OCI-LY7 (cell line): Measurements from ENCODE around the gene DPYSL4. TPM values are rescaled to one million over a fixed set of nuclear protein-coding genes. Genes with fewer than 3 reads are reported as not detected.

Experiments
- BruUV-seq: library from RNA; stranded (reverse); fragments of 400-500 nt; replicated peaks from 2 replicates; lab custom pipeline; 2021; lab: Mats Ljungman, UMichigan
- CTCF ChIA-PET: fragments of 300-600 bp; sonication (Branson Sonifier 250); formaldehyde crosslinking; loops from one replicate; lab custom pipeline; 2022; ENCODE audit warnings: antibody characterized with exemption; ENCODE audit not compliant: unreplicated experiment; lab: Charles Lee
- POLR2A ChIA-PET: fragments of 300-600 bp; sonication (Branson Sonifier 250); formaldehyde crosslinking; loops from one replicate; lab custom pipeline; 2022; ENCODE audit warnings: antibody characterized with exemption; lab: Charles Lee
- DNase-seq: peaks from one replicate; pipeline ENCODE4 v3.0.0-alpha.2; 2015; ENCODE audit warnings: low spot score
- H2AFZ ChIP-seq: fragments of 200-600 bp; sonication (generic), shearing (Covaris generic); 2 replicates; pipeline ENCODE4 v1.6.1; 2014; ENCODE audit warnings: mild to moderate bottlenecking, antibody characterized with exemption, low read length, moderate library complexity
- H3K27ac ChIP-seq: fragments of 200-600 bp; sonication (generic); 2 replicates; pipeline ENCODE4 v1.5.1; 2014; ENCODE audit warnings: mixed run types, low read depth, mild to moderate bottlenecking, moderate library complexity, low read length, inconsistent platforms; ENCODE audit not compliant: poor library complexity, severe bottlenecking
- H3K36me3 ChIP-seq: fragments of 200-600 bp; sonication (generic); 2 replicates; pipeline ENCODE4 v1.6.1; 2014; ENCODE audit warnings: mild to moderate bottlenecking, antibody characterized with exemption, low read length, moderate library complexity, mixed read lengths; ENCODE audit not compliant: insufficient read depth
- H3K4me1 ChIP-seq: fragments of 200-600 bp; sonication (generic); 2 replicates; pipeline ENCODE4 v1.5.1; 2014; ENCODE audit warnings: mild to moderate bottlenecking, low read length; ENCODE audit not compliant: insufficient read depth, poor library complexity, severe bottlenecking
- H3K4me2 ChIP-seq: fragments of 200-600 bp; sonication (generic); 2 replicates; pipeline ENCODE4 v1.6.1; 2014; ENCODE audit warnings: mild to moderate bottlenecking, low read length
- H3K4me3 ChIP-seq: fragments of 200-600 bp; sonication (generic); 2 replicates; pipeline ENCODE4 v1.5.1; 2014; ENCODE audit warnings: mild to moderate bottlenecking, low read depth, low read length; ENCODE audit not compliant: poor library complexity, severe bottlenecking
- H3K79me2 ChIP-seq: fragments of 200-600 bp; sonication (generic); 2 replicates; pipeline ENCODE4 v1.6.1; 2016; ENCODE audit warnings: low read depth, mild to moderate bottlenecking, low read length, moderate library complexity, mixed read lengths; ENCODE audit not compliant: insufficient read depth
- H3K9me2 ChIP-seq: fragments of 200-600 bp; sonication (generic); 2 replicates; pipeline ENCODE4 v1.6.1; 2016; ENCODE audit warnings: mild to moderate bottlenecking, low read length, mixed read lengths; ENCODE audit not compliant: insufficient read depth
- H3K9me3 ChIP-seq: fragments of 200-600 bp; sonication (generic); 2 replicates; pipeline ENCODE4 v1.6.1; 2014; ENCODE audit warnings: mild to moderate bottlenecking, mixed run types, low read length, mixed read lengths
- H4K20me1 ChIP-seq: fragments of 200-600 bp; sonication (generic); 2 replicates; pipeline ENCODE4 v1.6.1; 2014; ENCODE audit warnings: mild to moderate bottlenecking, antibody characterized with exemption, low read length, moderate library complexity, mixed read lengths; ENCODE audit not compliant: insufficient read depth
- EZH2phosphoT487 ChIP-seq: fragments of 200-600 bp; sonication (generic); IDR thresholded peaks from 2 replicates; pipeline ENCODE4 v1.6.1; 2018; ENCODE audit warnings: low read depth, borderline replicate concordance, mild to moderate bottlenecking, mixed run types, antibody characterized with exemption, low read length, moderate library complexity, mixed read lengths
- intact Hi-C: fragments of 100-400 bp; cut with micrococcal nuclease; formaldehyde crosslinking; loops from one replicate; pipeline ENCODE4 v1.10.0; 2022; ENCODE audit not compliant: unreplicated experiment
- total RNA-seq, 2 experiments: library from RNA; depleted of rRNA in 1 of 2; stranded (reverse); fragments of >200 nt in 1 of 2; shearing (Covaris generic) in 1 of 2; gene quantifications; 2 replicates each; pipeline ENCODE4 v1.2.3, GENCODE V29; 2014 to 2022
- TF ChIP-seq, protein P1 (sequence below): fragments of 200-600 bp; sonication (generic); conservative IDR thresholded peaks from 2 replicates; pipeline ENCODE4 v1.5.1; 2014; ENCODE audit warnings: mild to moderate bottlenecking, antibody characterized with exemption, low read length, moderate library complexity, mixed read lengths

The DPYSL4 gene
- total RNA-seq, 2 experiments from 2014 or later: not detected

DNA sequence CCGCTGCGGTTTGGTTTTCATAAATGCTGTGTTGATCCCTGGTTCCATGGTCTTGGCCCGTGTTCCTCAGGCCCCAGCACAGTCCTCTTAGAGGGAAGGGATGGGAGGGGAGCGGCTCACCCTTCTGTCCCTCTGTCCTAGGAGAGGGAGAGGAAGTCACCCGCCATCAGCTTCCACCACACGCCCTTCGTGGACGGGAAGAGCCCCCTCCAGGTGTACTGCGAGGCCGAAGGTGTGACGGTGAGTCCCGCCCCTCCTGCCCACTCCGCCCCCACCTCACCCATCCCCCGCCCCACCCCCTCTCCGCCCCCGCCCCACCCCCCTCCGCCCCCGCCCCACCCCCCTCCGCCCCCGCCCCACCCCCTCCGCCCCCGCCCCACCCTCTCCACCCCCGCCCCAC is 37.5 kb upstream of the DPYSL4 start:
- no peak overlapping the region for H3K27ac ChIP-seq
- H3K9me2 ChIP-seq: no peaks in the 10 kb centered on the region
- intact Hi-C loops: loop anchor here (10.0 kb wide), 1 partner anchor 164 kb away; the partner anchor contains the start of gene BNIP3
- H4K20me1 ChIP-seq: no peaks in the 10 kb centered on the region
- H3K79me2 ChIP-seq: no peaks in the 10 kb centered on the region
- H3K4me2 ChIP-seq: no peak overlapping the region
- TF ChIP-seq EZH2phosphoT487: no peak
- TF ChIP-seq, protein P1, sequence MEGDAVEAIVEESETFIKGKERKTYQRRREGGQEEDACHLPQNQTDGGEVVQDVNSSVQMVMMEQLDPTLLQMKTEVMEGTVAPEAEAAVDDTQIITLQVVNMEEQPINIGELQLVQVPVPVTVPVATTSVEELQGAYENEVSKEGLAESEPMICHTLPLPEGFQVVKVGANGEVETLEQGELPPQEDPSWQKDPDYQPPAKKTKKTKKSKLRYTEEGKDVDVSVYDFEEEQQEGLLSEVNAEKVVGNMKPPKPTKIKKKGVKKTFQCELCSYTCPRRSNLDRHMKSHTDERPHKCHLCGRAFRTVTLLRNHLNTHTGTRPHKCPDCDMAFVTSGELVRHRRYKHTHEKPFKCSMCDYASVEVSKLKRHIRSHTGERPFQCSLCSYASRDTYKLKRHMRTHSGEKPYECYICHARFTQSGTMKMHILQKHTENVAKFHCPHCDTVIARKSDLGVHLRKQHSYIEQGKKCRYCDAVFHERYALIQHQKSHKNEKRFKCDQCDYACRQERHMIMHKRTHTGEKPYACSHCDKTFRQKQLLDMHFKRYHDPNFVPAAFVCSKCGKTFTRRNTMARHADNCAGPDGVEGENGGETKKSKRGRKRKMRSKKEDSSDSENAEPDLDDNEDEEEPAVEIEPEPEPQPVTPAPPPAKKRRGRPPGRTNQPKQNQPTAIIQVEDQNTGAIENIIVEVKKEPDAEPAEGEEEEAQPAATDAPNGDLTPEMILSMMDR: no peak
- H3K4me1 ChIP-seq: no peaks in the 10 kb centered on the region
- H3K36me3 ChIP-seq: no peaks in the 10 kb centered on the region
- no TSS peak for BruUV-seq
- H3K4me3 ChIP-seq: no peak overlapping the region
- no peak for DNase-seq
- H2AFZ ChIP-seq: no peak overlapping the region
- CTCF ChIA-PET: no interaction called here
- POLR2A ChIA-PET: no interaction called here
- H3K9me3 ChIP-seq: no peaks in the 10 kb centered on the region

DNA sequence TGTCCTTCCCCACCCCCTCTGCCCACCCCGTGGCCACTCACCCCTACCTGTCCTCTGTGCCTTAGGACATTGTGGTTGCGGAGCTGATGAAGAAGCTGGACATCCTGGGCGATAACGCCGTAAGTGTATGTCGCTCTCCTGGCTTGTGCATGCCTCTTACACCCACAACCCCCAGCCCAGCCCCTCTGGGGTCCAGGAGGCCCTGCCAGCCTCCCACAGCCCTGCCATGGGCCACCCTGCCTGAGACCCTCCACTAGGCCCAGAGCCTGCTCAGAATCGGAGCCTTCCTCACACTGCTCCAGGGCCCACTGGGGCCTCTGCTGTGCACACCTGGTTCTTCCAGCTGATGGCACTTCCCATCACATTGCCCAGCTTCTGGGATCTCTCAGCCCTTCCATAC is 36.8 kb upstream of the DPYSL4 start:
- BruUV-seq: no TSS peak
- intact Hi-C loops: loop anchor here (10.0 kb wide), 2 partner anchors 165 to 245 kb away; partner anchors contain the start of genes BNIP3 and PPP2R2D

DNA sequence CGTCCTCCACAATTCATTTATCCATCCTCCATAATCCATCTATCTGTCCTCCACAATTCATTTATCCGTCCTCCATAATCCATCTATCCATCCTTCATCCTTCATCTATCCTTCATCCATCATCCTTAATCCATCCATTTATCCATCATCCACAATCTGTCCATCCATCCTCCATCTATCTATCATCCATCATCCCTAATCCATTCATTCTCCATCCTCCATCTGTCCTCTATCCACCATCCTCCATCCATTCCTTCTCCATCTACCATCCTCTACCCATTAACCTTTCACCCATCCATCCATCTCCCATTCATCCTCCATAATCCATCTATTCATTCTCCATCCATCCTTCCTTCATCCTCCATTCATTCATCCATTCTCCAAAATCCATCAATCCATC is 36.0 kb upstream of the DPYSL4 start:
- Histone ChIP-seq H3K4me1 (no peaks in the 10 kb centered on the region), H3K79me2 (no peaks in the 10 kb centered on the region), H3K4me3 (no peak overlapping the region), H3K4me2 (no peak overlapping the region), H3K36me3 (no peaks in the 10 kb centered on the region), H2AFZ (no peak overlapping the region), H3K9me3 (no peaks in the 10 kb centered on the region), H3K9me2 (no peaks in the 10 kb centered on the region), H4K20me1 (no peaks in the 10 kb centered on the region), H3K27ac (no peak overlapping the region)
- ChIA-PET CTCF (no interaction called here), POLR2A (no interaction called here)
- TF ChIP-seq, protein P1: no peak
- no peak for TF ChIP-seq EZH2phosphoT487
- DNase-seq: no peak
- intact Hi-C loops: loop anchor here (10.0 kb wide), 1 partner anchor 246 kb away; the partner anchor contains the start of gene PPP2R2D
- BruUV-seq: no TSS peak

More for the DNA sequence above, 36.8 kb upstream of the DPYSL4 start:
- POLR2A ChIA-PET: no interaction called here
- Histone ChIP-seq H3K4me3 (no peak overlapping the region), H3K36me3 (no peaks in the 10 kb centered on the region), H4K20me1 (no peaks in the 10 kb centered on the region), H3K9me2 (no peaks in the 10 kb centered on the region), H3K9me3 (no peaks in the 10 kb centered on the region), H3K27ac (no peak overlapping the region), H3K4me1 (no peaks in the 10 kb centered on the region), H3K79me2 (no peaks in the 10 kb centered on the region), H2AFZ (no peak overlapping the region), H3K4me2 (no peak overlapping the region)
- CTCF ChIA-PET: no interaction called here
- no peak for DNase-seq
- TF ChIP-seq, protein P1: no peak
